Spleen (tissue), 11 donors: ENCODE measurements around the gene RCC1. TPM values are rescaled to one million over a fixed set of nuclear protein-coding genes. Genes with fewer than 3 reads are reported as not detected.

ENCODE experiments used
- DNase-seq: peaks from one replicate; pipeline ENCODE4 v3.0.0-alpha.2; 2020
- H3K27ac ChIP-seq, 8 donors: fragments of 200-600 bp; sonication (generic) in 7 of 8; 1 replicate in 4 of 8; 2 replicates in 4 of 8; pipeline versions ENCODE4 v1.5.0 to v1.8.0; 2016 to 2021; ENCODE audit warnings: inconsistent platforms in 4 of 8, mild to moderate bottlenecking in 4 of 8, moderate library complexity in 1 of 8
- H3K27me3 ChIP-seq, 7 donors: fragments of 200-600 bp; sonication (generic) in 6 of 7; replicated peaks in 1 of 7; 1 replicate in 4 of 7; 2 replicates in 3 of 7; pipeline versions ENCODE4 v1.5.0 to v1.8.0; 2016 to 2021; ENCODE audit warnings: inconsistent platforms in 3 of 7, mild to moderate bottlenecking in 1 of 7
- H3K36me3 ChIP-seq, 6 donors: fragments of 200-600 bp; sonication (generic) in 5 of 6; 1 replicate in 4 of 6; 2 replicates in 2 of 6; pipeline versions ENCODE4 v1.5.0 to v1.8.0; 2016 to 2021; ENCODE audit warnings: inconsistent platforms in 2 of 6
- H3K4me1 ChIP-seq, 6 donors: fragments of 200-600 bp; sonication (generic) in 5 of 6; 1 replicate in 3 of 6; 2 replicates in 3 of 6; pipeline versions ENCODE4 v1.5.0 to v1.8.0; 2016 to 2021; ENCODE audit warnings: inconsistent platforms in 3 of 6
- H3K4me3 ChIP-seq, 8 donors: fragments of 200-600 bp; sonication (generic) in 7 of 8; 1 replicate in 4 of 8; 2 replicates in 4 of 8; pipeline versions ENCODE4 v1.5.0 to v1.8.0; 2016 to 2021; ENCODE audit warnings: inconsistent platforms in 4 of 8, mild to moderate bottlenecking in 4 of 8, moderate library complexity in 2 of 8
- H3K9me3 ChIP-seq, 8 donors: fragments of 200-600 bp; sonication (generic) in 7 of 8; 1 replicate in 4 of 8; 2 replicates in 4 of 8; pipeline versions ENCODE4 v1.5.0 to v1.8.0; 2016 to 2021; ENCODE audit warnings: inconsistent platforms in 4 of 8
- POLR2A ChIP-seq, 3 donors: fragments of 450-650 bp; IDR thresholded peaks; one replicate each; pipeline ENCODE4 v1.5.1; 2017; ENCODE audit warnings: antibody characterized with exemption in 3 of 3, mild to moderate bottlenecking in 1 of 3
- POLR2AphosphoS5 ChIP-seq, 3 donors: sonication (generic); formaldehyde crosslinking; IDR thresholded peaks; one replicate each; pipeline ENCODE4 v1.5.1; 2017; ENCODE audit warnings: antibody characterized with exemption in 3 of 3
- WGBS, 5 donors: extraction: QIAGEN DNeasy Blood & Tissue Kit in 3 of 5; methylation state at CpG; one replicate each; pipeline versions ENCODE4 v1.1.5 to v1.1.7; 2013 to 2018; 5-methylcytosine and 5-hydroxymethylcytosine counted together
- intact Hi-C: fragments of 100-400 bp; cut with DNase I; formaldehyde crosslinking; loops from one replicate; pipeline ENCODE4 v1.15.0; 2023; ENCODE audit warnings: low total_unique reads
- polyA plus RNA-seq, 3 donors: library from polyadenylated mRNA; stranded (reverse); fragments of 200-250 nt; gene quantifications; one replicate each; pipeline ENCODE4 v1.2.1, GENCODE V29; 2013
- total RNA-seq, 7 donors: library from RNA; depleted of rRNA in 3 of 7; stranded (reverse); fragments of >200 nt in 3 of 7; fragmentation: NEBNext Ultra II Directional in 4 of 7; extraction: Animal tissue kit (Norgen Biotek cat#: 25700) in 4 of 7; gene quantifications; one replicate each; pipeline versions ENCODE4 v1.1.0 to v1.2.1, GENCODE V29; 2016 to 2021
- TF ChIP-seq, protein P1 (sequence below), 11 experiments: fragments of 200-600 bp in 7 of 11; fragments of 450-650 bp in 4 of 11; sonication (generic) in 4 of 11; IDR thresholded peaks in 8 of 11; conservative IDR thresholded peaks in 3 of 11; 1 replicate in 7 of 11; 2 replicates in 4 of 11; pipeline versions ENCODE4 v1.4.0 to v1.8.0; 2016 to 2021; ENCODE audit warnings: antibody characterized with exemption in 11 of 11, inconsistent platforms in 4 of 11, mild to moderate bottlenecking in 1 of 11
- donor health status: healthy with polysubstance abuse.
- donor health status: DM: no; HTN: no; CAD: no; lungs with moderate emphysema.
- donor health status: DM: no; HTN: no; CAD: no.
- donor health status: Bipolar disorder and iron deficiency.
- donor health status: healthy.
- donor health status: DM: no; HTN: no; CAD: no.
- donor health status: DM: yes; HTN: yes; CAD: no.

RCC1 gene
- total and polyA plus RNA-seq, 10 donors = 15.1 to 29.0 (median 23.3) TPM

DNA sequence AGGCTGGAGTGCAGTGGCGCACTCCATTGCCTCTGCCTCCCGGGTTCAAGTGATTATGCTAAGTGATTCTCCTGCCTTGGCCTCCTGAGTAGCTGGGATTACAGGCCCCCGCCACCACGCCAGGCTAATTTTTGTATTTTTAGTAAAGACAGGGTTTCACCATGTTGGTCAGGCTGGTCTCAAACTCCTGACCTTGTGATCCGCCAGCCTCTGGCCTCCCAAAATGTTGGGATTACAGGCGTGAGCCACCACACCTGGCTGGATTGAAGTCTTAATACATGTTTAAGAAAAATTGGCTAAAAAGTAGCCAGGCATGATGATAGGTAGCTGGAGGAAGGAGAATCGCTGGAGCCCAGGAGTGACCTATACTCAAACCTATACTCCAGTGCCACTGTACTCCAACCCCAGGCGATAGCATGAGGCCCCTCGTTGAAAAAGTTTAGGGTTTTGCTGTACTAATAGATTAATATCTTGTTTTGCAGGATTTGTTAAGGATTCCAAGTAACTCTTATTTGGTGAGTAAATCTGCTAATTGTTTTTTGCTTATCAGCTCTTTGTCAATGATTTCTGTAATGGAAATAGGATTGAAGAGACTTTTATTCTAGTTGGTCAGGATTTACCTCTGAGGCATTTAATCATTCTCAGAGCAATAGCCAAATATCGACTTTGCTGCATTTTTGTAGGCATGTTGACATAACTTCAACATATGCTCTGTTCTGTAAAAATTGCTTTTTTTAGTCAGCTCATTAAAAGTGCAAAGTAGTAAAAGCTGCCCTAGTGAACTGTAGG is 2.0 kb downstream of the RCC1 start:
- intact Hi-C loops = loop anchor here (5.0 kb wide), 1 partner anchor 74 kb away; no protein-coding TSS in a partner anchor
- DNase-seq = no peak
- peaks cover 47 to 74% (median 68%) of the 10 kb centered on the region in 6 donors for H3K4me1 ChIP-seq
- H3K27me3 ChIP-seq = no peaks in the 10 kb centered on the region
- 11 to 20% (median 13%) methylated on average over 10 of the region's 10 CpGs for WGBS, 5 donors
- TF ChIP-seq POLR2AphosphoS5 (IDR thresholded peaks at IDR 0.05) = no peak
- TF ChIP-seq, protein P1, sequence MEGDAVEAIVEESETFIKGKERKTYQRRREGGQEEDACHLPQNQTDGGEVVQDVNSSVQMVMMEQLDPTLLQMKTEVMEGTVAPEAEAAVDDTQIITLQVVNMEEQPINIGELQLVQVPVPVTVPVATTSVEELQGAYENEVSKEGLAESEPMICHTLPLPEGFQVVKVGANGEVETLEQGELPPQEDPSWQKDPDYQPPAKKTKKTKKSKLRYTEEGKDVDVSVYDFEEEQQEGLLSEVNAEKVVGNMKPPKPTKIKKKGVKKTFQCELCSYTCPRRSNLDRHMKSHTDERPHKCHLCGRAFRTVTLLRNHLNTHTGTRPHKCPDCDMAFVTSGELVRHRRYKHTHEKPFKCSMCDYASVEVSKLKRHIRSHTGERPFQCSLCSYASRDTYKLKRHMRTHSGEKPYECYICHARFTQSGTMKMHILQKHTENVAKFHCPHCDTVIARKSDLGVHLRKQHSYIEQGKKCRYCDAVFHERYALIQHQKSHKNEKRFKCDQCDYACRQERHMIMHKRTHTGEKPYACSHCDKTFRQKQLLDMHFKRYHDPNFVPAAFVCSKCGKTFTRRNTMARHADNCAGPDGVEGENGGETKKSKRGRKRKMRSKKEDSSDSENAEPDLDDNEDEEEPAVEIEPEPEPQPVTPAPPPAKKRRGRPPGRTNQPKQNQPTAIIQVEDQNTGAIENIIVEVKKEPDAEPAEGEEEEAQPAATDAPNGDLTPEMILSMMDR (IDR thresholded peaks at IDR 0.05 in 8 of 11, conservative IDR thresholded peaks at IDR 0.05 in 3 of 11) = no peak
- no peak for TF ChIP-seq POLR2A (IDR thresholded peaks at IDR 0.05)
- H3K36me3 ChIP-seq = peaks cover 0 to 57% (median 51%) of the 10 kb centered on the region in 6 donors
- peak overlapping the region; percentile 60 to 96 (median 84) for H3K4me3 ChIP-seq
- H3K27ac ChIP-seq = peak overlapping the region; percentile 79 to 95 (median 91)
- no peaks in the 10 kb centered on the region for H3K9me3 ChIP-seq

DNA sequence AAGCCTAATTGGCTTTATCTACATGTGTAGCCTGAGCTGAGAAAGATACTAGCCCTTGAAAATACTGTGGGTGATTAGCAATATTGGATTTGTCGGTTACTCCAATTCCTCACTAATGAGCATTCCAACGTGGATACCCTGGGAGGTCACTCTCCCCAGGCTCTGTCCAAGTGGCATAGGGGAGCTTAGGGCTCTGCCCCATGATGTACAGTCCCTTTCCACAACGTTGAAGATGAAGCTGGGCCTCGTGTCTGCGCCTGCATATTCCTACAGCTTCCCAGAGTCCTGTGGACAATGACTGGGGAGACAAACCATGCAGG is 2.6 kb downstream of the RCC1 start:
- Histone ChIP-seq H3K4me1 (peaks cover 47 to 80% (median 73%) of the 10 kb centered on the region in 6 donors), H3K9me3 (no peaks in the 10 kb centered on the region), H3K4me3 (peak overlapping the region; percentile 8 to 96 (median 84)), H3K36me3 (peaks cover 0 to 63% (median 57%) of the 10 kb centered on the region in 6 donors), H3K27ac (peak overlapping the region; percentile 32 to 95 (median 91)), H3K27me3 (no peaks in the 10 kb centered on the region)
- DNase-seq = no peak
- WGBS, 5 donors = 21 to 39% (median 24%) methylated on average over 5 of the region's 5 CpGs
- TF ChIP-seq, protein P1 (IDR thresholded peaks at IDR 0.05 in 8 of 11, conservative IDR thresholded peaks at IDR 0.05 in 3 of 11) = no peak
- TF ChIP-seq POLR2AphosphoS5 (IDR thresholded peaks at IDR 0.05) = peak in 1 of 3 donors; percentile 17
- intact Hi-C loops = loop anchor here (5.0 kb wide), 1 partner anchor 74 kb away; no protein-coding TSS in a partner anchor

DNA sequence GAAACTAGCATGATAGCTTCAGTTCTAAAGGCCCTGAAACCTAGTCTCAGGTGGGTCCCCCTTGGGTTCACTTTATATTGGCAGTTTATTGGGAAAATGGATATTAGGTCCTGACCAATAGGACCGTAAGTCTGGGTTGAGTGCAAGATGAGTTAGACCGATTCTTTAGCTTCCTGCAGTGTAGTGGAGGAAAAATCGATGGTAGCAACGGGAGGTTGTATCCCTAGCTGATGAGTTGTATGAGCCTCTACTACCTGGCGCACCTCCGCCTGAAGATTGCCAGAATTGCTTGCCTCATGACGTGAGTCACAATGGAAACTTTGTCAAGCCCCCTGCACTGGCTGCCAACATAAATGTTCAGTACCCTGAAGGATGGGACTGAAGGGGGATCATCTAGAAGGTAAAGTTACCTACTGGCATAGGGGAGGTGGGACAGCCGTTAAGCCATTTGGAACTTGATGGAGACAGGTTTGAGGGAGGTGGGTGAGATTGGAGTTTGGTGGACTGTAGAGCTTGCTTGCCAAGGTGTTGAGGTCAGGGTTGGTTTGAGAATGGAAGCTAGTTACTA is 3.9 kb downstream of the RCC1 start:
- 42 to 64% (median 51%) methylated on average over 8 of the region's 8 CpGs for WGBS, 5 donors
- peaks cover 0 to 77% (median 70%) of the 10 kb centered on the region in 6 donors for H3K36me3 ChIP-seq
- DNase-seq = no peak

More for the DNA sequence above, 3.9 kb downstream of the RCC1 start:
- no peaks in the 10 kb centered on the region for H3K9me3 ChIP-seq
- no peaks in the 10 kb centered on the region for H3K27me3 ChIP-seq
- peak overlapping the region in 6 of 8 donors; percentile 6 to 96 (median 50) for H3K4me3 ChIP-seq
- H3K4me1 ChIP-seq = peaks cover 47 to 89% (median 78%) of the 10 kb centered on the region in 6 donors
- peak overlapping the region; percentile 32 to 95 (median 68) for H3K27ac ChIP-seq
- TF ChIP-seq POLR2AphosphoS5 (IDR thresholded peaks at IDR 0.05) (peak in 1 of 3 donors; percentile 69), POLR2A (IDR thresholded peaks at IDR 0.05) (no peak)
- TF ChIP-seq, protein P1 (IDR thresholded peaks at IDR 0.05 in 8 of 11, conservative IDR thresholded peaks at IDR 0.05 in 3 of 11) = no peak
- intact Hi-C loops = loop anchor here (5.0 to 10.0 kb wide), 2 partner anchors 73 to 365 kb away; no protein-coding TSS in a partner anchor
